ENCODE measurements around the gene IP6K1.

DNA sequence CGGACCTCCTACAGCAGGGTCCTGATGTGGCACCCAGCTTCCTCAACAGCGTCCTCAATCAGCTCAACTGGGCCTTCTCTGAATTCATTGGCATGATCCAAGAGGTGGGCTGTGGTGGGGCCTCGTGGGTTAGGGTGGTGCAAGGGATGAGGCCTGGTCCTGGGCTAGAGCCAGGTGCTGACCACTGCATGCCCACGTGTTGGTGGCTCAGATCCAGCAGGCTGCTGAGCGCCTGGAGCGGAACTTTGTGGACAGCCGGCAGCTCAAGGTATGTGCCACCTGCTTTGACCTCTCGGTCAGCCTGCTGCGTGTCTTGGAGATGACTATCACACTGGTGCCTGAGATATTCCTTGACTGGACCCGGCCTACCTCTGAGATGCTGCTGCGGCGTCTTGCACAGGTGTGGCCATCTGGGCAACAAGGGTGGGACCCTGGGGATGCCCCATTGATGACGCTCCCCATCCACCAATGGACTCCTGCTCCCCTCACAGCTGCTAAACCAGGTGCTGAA lies 70.7 kb downstream of the IP6K1 start:
- TF ChIP-seq, protein P1, sequence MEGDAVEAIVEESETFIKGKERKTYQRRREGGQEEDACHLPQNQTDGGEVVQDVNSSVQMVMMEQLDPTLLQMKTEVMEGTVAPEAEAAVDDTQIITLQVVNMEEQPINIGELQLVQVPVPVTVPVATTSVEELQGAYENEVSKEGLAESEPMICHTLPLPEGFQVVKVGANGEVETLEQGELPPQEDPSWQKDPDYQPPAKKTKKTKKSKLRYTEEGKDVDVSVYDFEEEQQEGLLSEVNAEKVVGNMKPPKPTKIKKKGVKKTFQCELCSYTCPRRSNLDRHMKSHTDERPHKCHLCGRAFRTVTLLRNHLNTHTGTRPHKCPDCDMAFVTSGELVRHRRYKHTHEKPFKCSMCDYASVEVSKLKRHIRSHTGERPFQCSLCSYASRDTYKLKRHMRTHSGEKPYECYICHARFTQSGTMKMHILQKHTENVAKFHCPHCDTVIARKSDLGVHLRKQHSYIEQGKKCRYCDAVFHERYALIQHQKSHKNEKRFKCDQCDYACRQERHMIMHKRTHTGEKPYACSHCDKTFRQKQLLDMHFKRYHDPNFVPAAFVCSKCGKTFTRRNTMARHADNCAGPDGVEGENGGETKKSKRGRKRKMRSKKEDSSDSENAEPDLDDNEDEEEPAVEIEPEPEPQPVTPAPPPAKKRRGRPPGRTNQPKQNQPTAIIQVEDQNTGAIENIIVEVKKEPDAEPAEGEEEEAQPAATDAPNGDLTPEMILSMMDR (IDR thresholded peaks at IDR 0.05) = no peak
- TF ChIP-seq POLR2A (IDR thresholded peaks at IDR 0.05) = no peak
